DLD1 (cell line): ENCODE data around the gene RXFP3.

Source experiments
- in situ Hi-C: cut with HindIII; loops from 2 replicates; pipeline ENCODE4 v1.10.0; 2017; ENCODE audit warnings: low sequenced_read_pairs

Gene RXFP3

DNA sequence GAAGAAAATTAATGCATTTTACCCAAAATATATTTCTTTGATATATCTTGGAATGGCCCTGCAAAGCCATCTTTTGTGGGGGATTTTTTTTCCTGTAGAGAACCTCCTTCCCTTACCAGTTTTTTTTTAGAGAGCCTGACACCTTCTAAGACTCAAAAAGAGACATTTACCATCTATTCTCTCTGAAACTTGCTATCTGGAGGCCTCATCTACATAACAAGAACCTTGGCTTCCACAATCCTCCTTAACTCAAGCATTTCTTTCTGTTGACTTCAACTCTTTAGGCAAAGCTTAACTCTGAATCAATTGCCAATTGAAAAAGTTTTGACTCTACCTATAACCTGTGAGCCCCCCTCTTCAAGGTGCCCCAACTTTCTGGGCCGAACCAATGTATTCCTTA lies 42.1 kb downstream of the RXFP3 start:
- in situ Hi-C loops: no loop called here

DNA sequence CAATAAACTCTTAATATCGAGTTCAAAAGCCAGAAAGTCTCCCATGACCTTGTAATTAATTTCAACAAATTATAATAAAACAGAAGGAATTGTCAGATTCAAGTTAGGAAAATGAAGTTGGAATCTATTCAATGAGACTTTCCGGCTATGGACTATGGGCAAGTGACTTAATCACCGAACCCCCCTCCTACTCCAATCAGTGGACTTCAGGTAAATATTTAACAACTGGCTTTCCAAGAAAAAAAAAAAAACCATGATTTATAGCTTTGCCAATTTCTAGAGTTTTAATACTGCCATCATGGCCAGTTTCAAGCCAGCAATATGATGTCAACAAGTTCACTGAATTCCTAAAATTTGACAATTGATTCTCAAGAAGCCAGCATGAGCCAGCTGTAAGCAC lies 43.8 kb downstream of the RXFP3 start:
- in situ Hi-C loops: no loop called here

- in situ Hi-C loops: no loop called here
These were observed 45.4 kb downstream of the RXFP3 start for GRCh38 chr5:33981408-33982162.

- in situ Hi-C loops: no loop called here
These were observed 48.0 kb downstream of the RXFP3 start for GRCh38 chr5:33984178-33984577.

- in situ Hi-C loops: no loop called here
These were observed 48.5 kb downstream of the RXFP3 start, which contains the start of gene SLC45A2 for GRCh38 chr5:33984671-33985124. TSS of gene SLC45A2 (minus strand) at chr5:33984693. CDS start at chr5:33984583, 110 bp downstream.

GRCh38 chr5:33985447-33985846 lies 49.3 kb downstream of the RXFP3 start:
- in situ Hi-C loops: no loop called here
